A549 (cell line): ENCODE results near the gene C4orf50.

Experiments
- BHLHE40 ChIP-seq: IDR thresholded peaks from 2 replicates; pipeline ENCODE4 v1.6.1; 2012; ENCODE audit warnings: low read depth, low read length, inconsistent platforms
- EP300 ChIP-seq, 2 experiments: fragments of >200 bp; sonication (Bioruptor Twin); formaldehyde crosslinking; IDR thresholded peaks; 2 replicates in 1 of 2; 3 replicates in 1 of 2; pipeline ENCODE4 v1.6.1; 2016 to 2017
- HDAC2 ChIP-seq: fragments of 200-600 bp; sonication (generic); IDR thresholded peaks from 2 replicates; pipeline ENCODE4 v1.6.1; 2016
- JUN ChIP-seq, 2 experiments: fragments of >200 bp; sonication (Bioruptor Twin); formaldehyde crosslinking; IDR thresholded peaks; 2 replicates in 1 of 2; 3 replicates in 1 of 2; pipeline ENCODE4 v1.6.1; 2016 to 2017
- NFE2L2 ChIP-seq: fragments of 150-350 bp; conservative IDR thresholded peaks from 2 replicates; pipeline ENCODE4 v1.6.1; 2014; ENCODE audit warnings: low read length
- POLR2A ChIP-seq: IDR thresholded peaks from 2 replicates; pipeline ENCODE4 v1.6.1; 2012; ENCODE audit warnings: mild to moderate bottlenecking, low read length
- RCOR1 ChIP-seq: fragments of 150-350 bp; IDR thresholded peaks from 2 replicates; pipeline ENCODE4 v1.6.1; 2014; ENCODE audit warnings: antibody characterized with exemption, low read length, low read depth
- RFX5 ChIP-seq: fragments of 450-650 bp; IDR thresholded peaks from 2 replicates; pipeline ENCODE4 v1.7.1; 2014; ENCODE audit warnings: antibody characterized with exemption, mild to moderate bottlenecking, moderate library complexity
- SMC3 ChIP-seq: fragments of >200 bp; sonication (Bioruptor Twin); formaldehyde crosslinking; IDR thresholded peaks from 3 replicates; pipeline ENCODE4 v1.6.1; 2018; ENCODE audit warnings: inconsistent platforms
- TP53 ChIP-seq: fragments of 250-450 bp; sonication (Bioruptor Pico); IDR thresholded peaks from 2 replicates; pipeline ENCODE4 v1.5.0; 2021; ENCODE audit warnings: mild to moderate bottlenecking, moderate library complexity
- TF ChIP-seq, protein P1 (sequence below): fragments of >200 bp; sonication (Bioruptor Twin); formaldehyde crosslinking; IDR thresholded peaks from 3 replicates; pipeline ENCODE4 v1.5.1; 2016
- TF ChIP-seq, protein P2 (sequence below): fragments of 200-600 bp; sonication (generic); IDR thresholded peaks from 2 replicates; pipeline ENCODE4 v1.6.1; 2016; ENCODE audit warnings: antibody characterized with exemption, mild to moderate bottlenecking, moderate library complexity

DNA sequence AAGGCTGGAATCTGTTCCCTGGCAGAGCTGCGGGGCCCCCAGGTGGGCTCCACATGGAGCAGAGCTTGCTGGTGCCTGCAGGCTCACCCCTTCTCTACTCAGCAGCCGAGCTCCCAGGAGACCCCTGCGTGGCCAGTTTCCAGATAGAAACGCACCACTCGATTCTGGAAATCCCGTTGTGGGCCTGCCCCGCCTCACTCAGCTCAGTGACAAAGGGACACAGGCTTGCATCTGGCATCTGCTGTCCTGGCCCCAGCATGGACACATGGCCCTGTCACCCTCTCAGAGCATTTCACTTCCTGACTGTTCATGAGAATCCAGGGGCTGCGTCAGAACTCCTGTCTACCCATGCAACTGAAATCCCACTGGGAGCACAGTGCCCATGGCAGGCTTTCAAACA lies 20.5 kb upstream of the C4orf50 start:
- TF ChIP-seq POLR2A (no peak), HDAC2 (no peak), TP53 (CRISPR knock-in tag) (no peak), NFE2L2 (no peak), JUN (IDR thresholded peaks at IDR 0.05) (no peak), EP300 (IDR thresholded peaks at IDR 0.05) (no peak), BHLHE40 (no peak), RFX5 (no peak), RCOR1 (no peak), SMC3 (no peak)
- TF ChIP-seq, protein P1, sequence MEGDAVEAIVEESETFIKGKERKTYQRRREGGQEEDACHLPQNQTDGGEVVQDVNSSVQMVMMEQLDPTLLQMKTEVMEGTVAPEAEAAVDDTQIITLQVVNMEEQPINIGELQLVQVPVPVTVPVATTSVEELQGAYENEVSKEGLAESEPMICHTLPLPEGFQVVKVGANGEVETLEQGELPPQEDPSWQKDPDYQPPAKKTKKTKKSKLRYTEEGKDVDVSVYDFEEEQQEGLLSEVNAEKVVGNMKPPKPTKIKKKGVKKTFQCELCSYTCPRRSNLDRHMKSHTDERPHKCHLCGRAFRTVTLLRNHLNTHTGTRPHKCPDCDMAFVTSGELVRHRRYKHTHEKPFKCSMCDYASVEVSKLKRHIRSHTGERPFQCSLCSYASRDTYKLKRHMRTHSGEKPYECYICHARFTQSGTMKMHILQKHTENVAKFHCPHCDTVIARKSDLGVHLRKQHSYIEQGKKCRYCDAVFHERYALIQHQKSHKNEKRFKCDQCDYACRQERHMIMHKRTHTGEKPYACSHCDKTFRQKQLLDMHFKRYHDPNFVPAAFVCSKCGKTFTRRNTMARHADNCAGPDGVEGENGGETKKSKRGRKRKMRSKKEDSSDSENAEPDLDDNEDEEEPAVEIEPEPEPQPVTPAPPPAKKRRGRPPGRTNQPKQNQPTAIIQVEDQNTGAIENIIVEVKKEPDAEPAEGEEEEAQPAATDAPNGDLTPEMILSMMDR: no peak
- TF ChIP-seq, protein P2, sequence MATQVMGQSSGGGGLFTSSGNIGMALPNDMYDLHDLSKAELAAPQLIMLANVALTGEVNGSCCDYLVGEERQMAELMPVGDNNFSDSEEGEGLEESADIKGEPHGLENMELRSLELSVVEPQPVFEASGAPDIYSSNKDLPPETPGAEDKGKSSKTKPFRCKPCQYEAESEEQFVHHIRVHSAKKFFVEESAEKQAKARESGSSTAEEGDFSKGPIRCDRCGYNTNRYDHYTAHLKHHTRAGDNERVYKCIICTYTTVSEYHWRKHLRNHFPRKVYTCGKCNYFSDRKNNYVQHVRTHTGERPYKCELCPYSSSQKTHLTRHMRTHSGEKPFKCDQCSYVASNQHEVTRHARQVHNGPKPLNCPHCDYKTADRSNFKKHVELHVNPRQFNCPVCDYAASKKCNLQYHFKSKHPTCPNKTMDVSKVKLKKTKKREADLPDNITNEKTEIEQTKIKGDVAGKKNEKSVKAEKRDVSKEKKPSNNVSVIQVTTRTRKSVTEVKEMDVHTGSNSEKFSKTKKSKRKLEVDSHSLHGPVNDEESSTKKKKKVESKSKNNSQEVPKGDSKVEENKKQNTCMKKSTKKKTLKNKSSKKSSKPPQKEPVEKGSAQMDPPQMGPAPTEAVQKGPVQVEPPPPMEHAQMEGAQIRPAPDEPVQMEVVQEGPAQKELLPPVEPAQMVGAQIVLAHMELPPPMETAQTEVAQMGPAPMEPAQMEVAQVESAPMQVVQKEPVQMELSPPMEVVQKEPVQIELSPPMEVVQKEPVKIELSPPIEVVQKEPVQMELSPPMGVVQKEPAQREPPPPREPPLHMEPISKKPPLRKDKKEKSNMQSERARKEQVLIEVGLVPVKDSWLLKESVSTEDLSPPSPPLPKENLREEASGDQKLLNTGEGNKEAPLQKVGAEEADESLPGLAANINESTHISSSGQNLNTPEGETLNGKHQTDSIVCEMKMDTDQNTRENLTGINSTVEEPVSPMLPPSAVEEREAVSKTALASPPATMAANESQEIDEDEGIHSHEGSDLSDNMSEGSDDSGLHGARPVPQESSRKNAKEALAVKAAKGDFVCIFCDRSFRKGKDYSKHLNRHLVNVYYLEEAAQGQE: no peak
